Motor neuron (in vitro differentiated cells): Measurements from ENCODE around the gene SPINK4. TPM values are rescaled to one million over a fixed set of nuclear protein-coding genes. Genes with fewer than 3 reads are reported as not detected.
A peak's percentile ranks its signal among the peaks of the same experiment; 100 is the strongest.

Experiments used
- ATAC-seq, 8 experiments: fragments of 200-7000 bp; cut with Tn5 transposase; replicated peaks in 6 of 8; 2 replicates each; pipeline ENCODE4 v1.8.0; 2021; ENCODE audit warnings: mild to moderate bottlenecking in 8 of 8, moderate library complexity in 8 of 8
- H3K27ac ChIP-seq, 2 donors: fragments of 250-450 bp; sonication (Bioruptor Pico); 2 replicates each; pipeline ENCODE4 v1.9.0; 2021; ENCODE audit warnings: antibody characterized with exemption in 2 of 2, mild to moderate bottlenecking in 2 of 2, moderate library complexity in 1 of 2
- H3K4me1 ChIP-seq, 2 donors: fragments of 250-450 bp; sonication (Bioruptor Pico); replicated peaks in 1 of 2; 2 replicates each; pipeline ENCODE4 v1.6.1; 2021; ENCODE audit warnings: antibody characterized with exemption in 2 of 2, mild to moderate bottlenecking in 2 of 2, moderate library complexity in 1 of 2
- H3K4me3 ChIP-seq, 5 donors: fragments of 250-450 bp; sonication (Bioruptor Pico); 2 replicates each; pipeline ENCODE4 v1.9.0; 2021; ENCODE audit warnings: antibody characterized with exemption in 5 of 5, mild to moderate bottlenecking in 5 of 5, moderate library complexity in 4 of 5
- WGBS, 10 experiments: fragments of 450-650 bp; shearing (Covaris generic); methylation state at CpG; one replicate each; pipeline ENCODE4 v1.0.0; 2022; 5-methylcytosine and 5-hydroxymethylcytosine counted together
- in situ Hi-C, 9 experiments: fragments of 400-800 bp; cut with MboI; loops; one replicate each; pipeline ENCODE4 v1.15.0; 2021; ENCODE audit warnings: low sequenced_read_pairs in 9 of 9, low pct_unique_long_range_greater_than_20kb in 2 of 9; ENCODE audit not compliant: unreplicated experiment in 9 of 9
- total RNA-seq, 8 experiments: library from RNA; unstranded; fragments of 300-600 nt; gene quantifications; 2 replicates each; pipeline versions ENCODE4 v1.2.3 to v1.2.4, GENCODE V29; 2022

Gene SPINK4
- total RNA-seq, 8 experiments from 2014 or later: not detected

- 88 to 100% (median 100%) methylated on average over 1 to 2 of the region's 2 CpGs; no CpG with 5 or more reads in 5 of the 10 experiments for WGBS, 10 experiments
- no peak for ATAC-seq
- no peak overlapping the region for H3K4me3 ChIP-seq
Observed at GRCh38 chr9:33249983-33250382, 10.0 kb downstream of the SPINK4 start.

GRCh38 chr9:33250458-33250995 lies 10.6 kb downstream of the SPINK4 start:
- peak in 5 of 8 experiments; percentile 37 to 85 (median 68) for ATAC-seq
- Histone ChIP-seq H3K27ac (no peak overlapping the region), H3K4me3 (no peak overlapping the region), H3K4me1 (no peaks in the 10 kb centered on the region)
- in situ Hi-C loops: no loop called here
- WGBS, 10 experiments: 0 to 100% (median 50%) methylated on average over 1 of the region's 1 CpG; no CpG with 5 or more reads in 5 of the 10 experiments

More at GRCh38 chr9:33249983-33250382, 10.0 kb downstream of the SPINK4 start:
- H3K27ac ChIP-seq: no peak overlapping the region
- in situ Hi-C loops: loop anchor here in 1 of 9 experiments (25.0 kb wide), 1 partner anchor 163 kb away; the partner anchor contains the start of gene SMU1
- H3K4me1 ChIP-seq: no peaks in the 10 kb centered on the region

- in situ Hi-C loops: no loop called here
- Histone ChIP-seq H3K27ac (no peak overlapping the region), H3K4me3 (no peak overlapping the region), H3K4me1 (no peaks in the 10 kb centered on the region)
- 93 to 100% (median 100%) methylated on average over 1 to 3 of the region's 4 CpGs; no CpG with 5 or more reads in 4 of the 10 experiments for WGBS, 10 experiments
- ATAC-seq: no peak
Observed at GRCh38 chr9:33254211-33254610, 14.2 kb downstream of the SPINK4 start.

GRCh38 chr9:33255014-33255413 lies 15.0 kb downstream of the SPINK4 start:
- Histone ChIP-seq H3K27ac (no peak overlapping the region), H3K4me3 (no peak overlapping the region), H3K4me1 (no peaks in the 10 kb centered on the region)
- ATAC-seq: no peak
- in situ Hi-C loops: no loop called here
- 60 to 100% (median 98%) methylated on average over 1 to 7 of the region's 8 CpGs; no CpG with 5 or more reads in 4 of the 10 experiments for WGBS, 10 experiments

- no peak for ATAC-seq
- in situ Hi-C loops: no loop called here
- no peaks in the 10 kb centered on the region for H3K4me1 ChIP-seq
- no peak overlapping the region for H3K4me3 ChIP-seq
- H3K27ac ChIP-seq: no peak overlapping the region
- 50 to 100% (median 86%) methylated on average over 1 to 4 of the region's 4 CpGs; no CpG with 5 or more reads in 1 of the 10 experiments for WGBS, 10 experiments
Observed at GRCh38 chr9:33255471-33255870, 15.5 kb downstream of the SPINK4 start.

GRCh38 chr9:33256236-33256635 lies 16.3 kb downstream of the SPINK4 start:
- no peak overlapping the region for H3K27ac ChIP-seq
- 81 to 100% (median 100%) methylated on average over 1 to 2 of the region's 2 CpGs; no CpG with 5 or more reads in 5 of the 10 experiments for WGBS, 10 experiments
- H3K4me1 ChIP-seq: no peaks in the 10 kb centered on the region
- in situ Hi-C loops: no loop called here
- ATAC-seq: no peak
- H3K4me3 ChIP-seq: no peak overlapping the region

- no peak for ATAC-seq
- WGBS, 10 experiments: 75 to 100% (median 99%) methylated on average over 1 to 4 of the region's 4 CpGs
Observed at GRCh38 chr9:33257276-33257675, 17.3 kb downstream of the SPINK4 start.

GRCh38 chr9:33260372-33260771 lies 20.4 kb downstream of the SPINK4 start:
- Histone ChIP-seq H3K4me1 (peaks cover 0 to 5% of the 10 kb centered on the region in 2 donors), H3K4me3 (no peak overlapping the region), H3K27ac (no peak overlapping the region)
- no peak for ATAC-seq
- 27 to 100% (median 87%) methylated on average over 1 of the region's 1 CpG; no CpG with 5 or more reads in 4 of the 10 experiments for WGBS, 10 experiments
- in situ Hi-C loops: no loop called here

More at GRCh38 chr9:33257276-33257675, 17.3 kb downstream of the SPINK4 start:
- in situ Hi-C loops: no loop called here
- H3K27ac ChIP-seq: no peak overlapping the region
- H3K4me1 ChIP-seq: no peaks in the 10 kb centered on the region
- H3K4me3 ChIP-seq: no peak overlapping the region

GRCh38 chr9:33263131-33264002 lies 23.4 kb downstream of the SPINK4 start:
- H3K27ac ChIP-seq: no peak overlapping the region
- WGBS, 10 experiments: 0 to 17% (median 0%) methylated on average over 1 to 18 of the region's 25 CpGs; no CpG with 5 or more reads in 2 of the 10 experiments
- peaks cover 6 to 11% of the 10 kb centered on the region in 2 donors for H3K4me1 ChIP-seq
- in situ Hi-C loops: no loop called here
- H3K4me3 ChIP-seq: peak overlapping the region; percentile 52 to 97 (median 64)
- ATAC-seq: peak in 7 of 8 experiments; percentile 0 to 9 (median 4)

- peaks cover 6 to 11% of the 10 kb centered on the region in 2 donors for H3K4me1 ChIP-seq
- 0 to 2% (median 0%) methylated on average over 1 to 9 of the region's 37 CpGs; no CpG with 5 or more reads in 3 of the 10 experiments for WGBS, 10 experiments
- peak; percentile 3 to 31 (median 18) for ATAC-seq
- H3K27ac ChIP-seq: peak overlapping the region; percentile 2 to 6
- in situ Hi-C loops: no loop called here
- H3K4me3 ChIP-seq: peak overlapping the region; percentile 52 to 97 (median 64)
Observed at GRCh38 chr9:33264003-33264472, 24.1 kb downstream of the SPINK4 start.

- peak; percentile 82 to 94 (median 91) for ATAC-seq
- Histone ChIP-seq H3K27ac (peak within 1 kb of the TSS; percentile 32 to 72), H3K4me3 (peak within 1 kb of the TSS; percentile 52 to 97 (median 64)), H3K4me1 (peaks cover 6 to 11% of the 10 kb centered on the region in 2 donors)
- WGBS, 10 experiments: 0% methylated on average over 5 of the region's 67 CpGs; no CpG with 5 or more reads in 9 of the 10 experiments
- in situ Hi-C loops: no loop called here
Observed at GRCh38 chr9:33264473-33265177, 24.7 kb downstream of the SPINK4 start, which contains the start of the genes BAG1 and CHMP5. Gene BAG1, minus strand, starts transcription at chr9:33264708. Gene CHMP5, plus strand, starts transcription at chr9:33265049. Its CDS starts 30 bp downstream, at chr9:33265079.

GRCh38 chr9:33265211-33265865 lies 25.4 kb downstream of the SPINK4 start:
- H3K4me1 ChIP-seq: peaks cover 6 to 11% of the 10 kb centered on the region in 2 donors
- ATAC-seq: no peak
- in situ Hi-C loops: no loop called here
- H3K4me3 ChIP-seq: peak overlapping the region; percentile 52 to 97 (median 64)
- WGBS, 10 experiments: 0 to 80% (median 9%) methylated on average over 1 to 8 of the region's 13 CpGs; no CpG with 5 or more reads in 3 of the 10 experiments
- H3K27ac ChIP-seq: peak overlapping the region; percentile 32 to 72
